Spinal cord (tissue), 10 donors: Measurements from ENCODE around the gene CDH13. TPM values are rescaled to one million over a fixed set of nuclear protein-coding genes. Genes with fewer than 3 reads are reported as not detected.

Source experiments
- DNase-seq, 6 donors: peaks; one replicate each; pipeline versions ENCODE4 v3.0.0 to v3.0.0-alpha.2; 2013 to 2015; ENCODE audit warnings: low spot score in 6 of 6, low read depth in 4 of 6
- H3K27ac ChIP-seq: one replicate; pipeline ENCODE4 v1.5.1; 2013; ENCODE audit warnings: low read depth, low read length, control low read depth
- H3K27me3 ChIP-seq: one replicate; pipeline ENCODE4 v1.6.1; 2013; ENCODE audit warnings: low read length; ENCODE audit not compliant: control insufficient read depth, insufficient read depth
- H3K36me3 ChIP-seq: one replicate; pipeline ENCODE4 v1.6.1; 2013; ENCODE audit warnings: low read length; ENCODE audit not compliant: control insufficient read depth, insufficient read depth
- H3K4me1 ChIP-seq: one replicate; pipeline ENCODE4 v1.6.1; 2013; ENCODE audit warnings: low read length; ENCODE audit not compliant: control insufficient read depth, insufficient read depth
- H3K4me3 ChIP-seq: one replicate; pipeline ENCODE4 v1.5.1; 2013; ENCODE audit warnings: low read depth, low read length, control low read depth
- H3K9me3 ChIP-seq: one replicate; pipeline ENCODE4 v1.6.1; 2013; ENCODE audit warnings: low read length; ENCODE audit not compliant: control insufficient read depth, insufficient read depth
- WGBS: methylation state at CpG from one replicate; pipeline ENCODE4 v1.1.5; 2013; ENCODE audit warnings: missing lambda C conversion rate; ENCODE audit not compliant: insufficient coverage; 5-methylcytosine and 5-hydroxymethylcytosine counted together
- polyA plus RNA-seq, 2 donors: library from polyadenylated mRNA; unstranded; fragments of 120-200 nt; gene quantifications; one replicate each; pipeline ENCODE4 v1.2.1, GENCODE V29; 2013; ENCODE audit not compliant: insufficient read length in 2 of 2
- total RNA-seq, 2 donors: library from RNA; depleted of rRNA in 1 of 2; stranded (reverse); fragments of 120-200 nt in 1 of 2; fragments of >200 nt in 1 of 2; gene quantifications; one replicate each; pipeline versions ENCODE4 v1.2.3 to v1.2.4, GENCODE V29; 2013 to 2014
- donor health status: healthy.

The CDH13 gene
- total and polyA plus RNA-seq, 4 donors: 34.5 to 82.3 (median 76.4) TPM

- no peak overlapping the region for H3K27ac ChIP-seq
- no peak for DNase-seq
- H3K36me3 ChIP-seq: no peaks in the 10 kb centered on the region
- no peaks in the 10 kb centered on the region for H3K4me1 ChIP-seq
- no peak overlapping the region for H3K4me3 ChIP-seq
- no peaks in the 10 kb centered on the region for H3K27me3 ChIP-seq
- H3K9me3 ChIP-seq: no peaks in the 10 kb centered on the region
Measured at GRCh38 chr16:83661656-83662055, 1034.9 kb downstream of the CDH13 start.

- Histone ChIP-seq H3K9me3 (no peaks in the 10 kb centered on the region), H3K36me3 (peaks cover under 1% of the 10 kb centered on the region), H3K4me3 (no peak overlapping the region), H3K4me1 (no peaks in the 10 kb centered on the region), H3K27me3 (no peaks in the 10 kb centered on the region), H3K27ac (no peak overlapping the region)
- no peak for DNase-seq
- WGBS: 100% methylated on average over 1 of the region's 2 CpGs
Measured at GRCh38 chr16:83666449-83666848, 1039.7 kb downstream of the CDH13 start.

DNA sequence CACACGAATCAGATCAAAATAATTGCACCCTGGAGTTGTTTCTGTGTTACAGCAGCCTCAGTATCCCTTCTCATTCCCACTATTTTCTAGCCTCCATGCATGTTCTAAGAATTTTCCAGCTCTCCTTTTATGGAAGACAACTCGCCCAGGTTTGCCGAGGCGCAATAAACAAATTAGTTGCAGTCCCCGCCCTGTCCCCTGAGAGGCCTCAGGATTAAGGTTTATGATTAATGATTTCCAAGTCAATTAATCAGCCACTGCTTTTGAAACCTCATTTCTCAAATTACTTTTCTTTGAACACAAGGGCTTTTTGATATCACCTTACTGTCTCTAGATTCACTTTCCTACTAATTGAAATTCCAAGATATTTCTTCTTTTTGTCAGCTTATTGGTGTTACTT lies 1042.7 kb downstream of the CDH13 start:
- Histone ChIP-seq H3K36me3 (peaks cover 6% of the 10 kb centered on the region), H3K27ac (no peak overlapping the region), H3K9me3 (no peaks in the 10 kb centered on the region), H3K4me1 (no peaks in the 10 kb centered on the region), H3K27me3 (no peaks in the 10 kb centered on the region), H3K4me3 (no peak overlapping the region)
- DNase-seq: peak in 1 of 6 donors; percentile 39
- WGBS: no CpG with 5 or more reads among the region's 5 CpGs

DNA sequence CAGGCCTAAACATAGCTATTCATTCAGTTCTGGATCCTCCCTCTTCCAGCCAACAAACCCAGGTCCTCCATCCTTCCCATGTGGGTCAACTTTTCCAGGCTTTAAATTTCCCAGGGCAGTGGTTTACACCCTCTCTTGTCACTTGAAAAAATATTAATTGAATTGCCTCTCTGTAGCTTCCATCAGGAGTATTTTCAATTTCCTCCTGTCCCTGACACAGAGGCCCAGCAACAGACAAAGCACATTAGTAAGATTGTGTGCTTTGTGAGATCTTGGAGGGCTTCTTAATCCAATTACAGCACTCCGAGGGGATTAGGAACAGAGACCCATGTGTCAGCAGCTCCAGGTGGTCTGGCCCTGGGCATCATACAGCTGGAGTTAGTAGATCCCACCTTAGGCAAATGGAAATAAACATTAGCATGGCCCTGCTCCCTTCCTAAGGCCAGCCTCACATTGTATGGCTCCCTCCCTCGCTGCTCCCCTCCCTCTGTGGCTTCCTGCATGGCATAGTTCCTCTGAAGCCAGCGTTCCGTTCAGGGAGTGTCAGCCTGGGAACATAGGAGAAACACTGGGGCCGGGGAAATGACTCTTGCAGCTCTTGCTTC lies 1048.3 kb downstream of the CDH13 start:
- H3K27ac ChIP-seq: no peak overlapping the region
- peak in 1 of 6 donors; percentile 34 for DNase-seq
- 31% methylated on average over 5 of the region's 5 CpGs for WGBS
- no peaks in the 10 kb centered on the region for H3K9me3 ChIP-seq
- no peak overlapping the region for H3K4me3 ChIP-seq
- H3K36me3 ChIP-seq: peaks cover 6% of the 10 kb centered on the region
- peaks cover 11% of the 10 kb centered on the region for H3K4me1 ChIP-seq
- no peaks in the 10 kb centered on the region for H3K27me3 ChIP-seq

DNA sequence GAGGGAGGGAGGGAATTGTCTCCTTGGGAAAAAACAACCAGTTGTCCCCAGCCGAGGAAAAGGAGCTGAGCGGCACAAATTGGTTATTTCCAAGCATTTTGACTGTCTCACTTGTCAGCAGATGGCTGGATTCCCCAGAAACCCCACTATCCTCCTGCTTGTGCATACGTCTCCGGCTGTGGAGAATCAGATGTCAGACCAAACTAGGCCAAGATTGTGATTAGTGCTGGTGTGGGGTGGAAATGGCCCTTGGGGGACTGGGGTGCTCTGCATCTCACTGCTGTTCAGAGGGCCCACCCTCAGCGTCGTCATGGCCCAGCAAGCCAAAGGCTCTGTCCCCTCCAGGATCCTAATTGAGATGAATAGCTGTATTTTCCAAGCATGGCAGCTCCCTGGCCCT lies 1049.3 kb downstream of the CDH13 start:
- Histone ChIP-seq H3K4me3 (no peak overlapping the region), H3K27me3 (no peaks in the 10 kb centered on the region), H3K27ac (no peak overlapping the region), H3K9me3 (no peaks in the 10 kb centered on the region), H3K4me1 (peaks cover 13% of the 10 kb centered on the region), H3K36me3 (peaks cover 6% of the 10 kb centered on the region)
- 37% methylated on average over 4 of the region's 6 CpGs for WGBS
- peak in 4 of 6 donors; percentile 17 to 86 (median 44) for DNase-seq

GRCh38 chr16:83680980-83681379 lies 1054.2 kb downstream of the CDH13 start:
- Histone ChIP-seq H3K36me3 (no peaks in the 10 kb centered on the region), H3K4me3 (no peak overlapping the region), H3K27ac (no peak overlapping the region), H3K4me1 (peaks cover 17% of the 10 kb centered on the region), H3K27me3 (no peaks in the 10 kb centered on the region), H3K9me3 (no peaks in the 10 kb centered on the region)
- WGBS: 75% methylated on average over 4 of the region's 4 CpGs
- no peak for DNase-seq

- peak in 1 of 6 donors; percentile 34 for DNase-seq
- Histone ChIP-seq H3K27me3 (no peaks in the 10 kb centered on the region), H3K4me3 (no peak overlapping the region), H3K4me1 (peaks cover 14% of the 10 kb centered on the region), H3K9me3 (no peaks in the 10 kb centered on the region), H3K27ac (no peak overlapping the region), H3K36me3 (no peaks in the 10 kb centered on the region)
- WGBS: 51% methylated on average over 2 of the region's 9 CpGs
Measured at GRCh38 chr16:83681381-83681956, 1054.7 kb downstream of the CDH13 start.

- WGBS: 63% methylated on average over 9 of the region's 13 CpGs
- Histone ChIP-seq H3K9me3 (no peaks in the 10 kb centered on the region), H3K4me3 (no peak overlapping the region), H3K4me1 (peaks cover 14% of the 10 kb centered on the region), H3K36me3 (no peaks in the 10 kb centered on the region), H3K27ac (no peak overlapping the region), H3K27me3 (no peaks in the 10 kb centered on the region)
- DNase-seq: peak in 1 of 6 donors; percentile 53
Measured at GRCh38 chr16:83682116-83682867, 1055.5 kb downstream of the CDH13 start.

GRCh38 chr16:83682868-83683235 lies 1056.1 kb downstream of the CDH13 start:
- peaks cover 14% of the 10 kb centered on the region for H3K4me1 ChIP-seq
- H3K36me3 ChIP-seq: no peaks in the 10 kb centered on the region
- no peak overlapping the region for H3K27ac ChIP-seq
- H3K27me3 ChIP-seq: no peaks in the 10 kb centered on the region
- H3K9me3 ChIP-seq: no peaks in the 10 kb centered on the region
- H3K4me3 ChIP-seq: no peak overlapping the region
- DNase-seq: no peak
- 63% methylated on average over 6 of the region's 7 CpGs for WGBS
